Measurements from ENCODE around the gene EXOC3.

- TF ChIP-seq SUZ12 (IDR thresholded peaks at IDR 0.05; ENCODE audit: extremely low read depth, insufficient read depth, insufficient read length) (no peak), ZNF274 (IDR thresholded peaks at IDR 0.05; ENCODE audit: low read depth, low read length) (no peak), YY1 (IDR thresholded peaks at IDR 0.05; ENCODE audit: insufficient read depth, insufficient read length) (no peak)
Measured at GRCh38 chr5:426392-426976, 16.5 kb upstream of the EXOC3 start.

All from NT2/D1 (cell line).